Measurements from ENCODE around the gene VSX2. TPM values are rescaled to one million over a fixed set of nuclear protein-coding genes. Genes with fewer than 3 reads are reported as not detected.

VSX2 gene
- total RNA-seq, 1 experiment from 2014 or later: not detected

GRCh38 chr14:74223016-74223415, 16.2 kb upstream of the VSX2 start:
- no peak for DNase-seq
- CTCF ChIA-PET: no interaction called here
- BruUV-seq (replicated peaks): no TSS peak
- H2AFZ ChIP-seq (ENCODE audit: low read length): no peak overlapping the region
- no peak overlapping the region for H3K4me3 ChIP-seq (ENCODE audit: low read length)
- no peaks in the 10 kb centered on the region for H3K9me2 ChIP-seq (replicated peaks; ENCODE audit: low read length)
- H3K79me2 ChIP-seq (ENCODE audit: low read length): no peaks in the 10 kb centered on the region
- no peak overlapping the region for H3K4me2 ChIP-seq (ENCODE audit: low read length)
- H3F3A ChIP-seq (ENCODE audit: low read length, unreplicated experiment): no peaks in the 10 kb centered on the region
- POLR2A ChIA-PET (ENCODE audit: unreplicated experiment): no interaction called here
- no peak for TF ChIP-seq CTCF (conservative IDR thresholded peaks at IDR 0.05; ENCODE audit: low read depth, low read length)
- no peak for TF ChIP-seq EZH2 (IDR thresholded peaks at IDR 0.05; ENCODE audit: low read length, unreplicated experiment)
- TF ChIP-seq EZH2phosphoT487 (IDR thresholded peaks at IDR 0.05; ENCODE audit: borderline replicate concordance, low read length): no peak
- H3K27me3 ChIP-seq (ENCODE audit: low read length): peaks cover 8% of the 10 kb centered on the region; the same call in 1 of the 2 replicates
- no peaks in the 10 kb centered on the region for H3K36me3 ChIP-seq (ENCODE audit: low read depth, low read length)
- intact Hi-C loops (cut with micrococcal nuclease): no loop called here
- H3K9me3 ChIP-seq (ENCODE audit: low read length): no peaks in the 10 kb centered on the region
- ATAC-seq: no peak
- H4K20me1 ChIP-seq (ENCODE audit: low read length): no peaks in the 10 kb centered on the region
- H3K9ac ChIP-seq (ENCODE audit: low read length): no peak overlapping the region
- H3K4me1 ChIP-seq (ENCODE audit: insufficient read depth, low read length): peaks cover under 1% of the 10 kb centered on the region; the same call in 1 of the 2 replicates
- no peak overlapping the region for H3K27ac ChIP-seq (ENCODE audit: low read length)

- ChIA-PET CTCF (no interaction called here), POLR2A (ENCODE audit: unreplicated experiment) (no interaction called here)
- Histone ChIP-seq H3K9me2 (replicated peaks; ENCODE audit: low read length) (no peaks in the 10 kb centered on the region), H2AFZ (ENCODE audit: low read length) (no peak overlapping the region), H3K9me3 (ENCODE audit: low read length) (no peaks in the 10 kb centered on the region), H3K27ac (ENCODE audit: low read length) (no peak overlapping the region), H3F3A (ENCODE audit: low read length, unreplicated experiment) (no peaks in the 10 kb centered on the region), H3K79me2 (ENCODE audit: low read length) (no peaks in the 10 kb centered on the region), H3K4me1 (ENCODE audit: insufficient read depth, low read length) (no peaks in the 10 kb centered on the region), H4K20me1 (ENCODE audit: low read length) (no peaks in the 10 kb centered on the region), H3K4me2 (ENCODE audit: low read length) (no peak overlapping the region), H3K4me3 (ENCODE audit: low read length) (no peak overlapping the region), H3K36me3 (ENCODE audit: low read depth, low read length) (no peaks in the 10 kb centered on the region), H3K9ac (ENCODE audit: low read length) (no peak overlapping the region), H3K27me3 (ENCODE audit: low read length) (peaks cover 51% of the 10 kb centered on the region)
- TF ChIP-seq EZH2phosphoT487 (IDR thresholded peaks at IDR 0.05; ENCODE audit: borderline replicate concordance, low read length) (no peak), CTCF (conservative IDR thresholded peaks at IDR 0.05; ENCODE audit: low read depth, low read length) (no peak), EZH2 (IDR thresholded peaks at IDR 0.05; ENCODE audit: low read length, unreplicated experiment) (no peak)
- ATAC-seq (no peak), DNase-seq (no peak)
- BruUV-seq (replicated peaks): no TSS peak
- intact Hi-C loops (cut with micrococcal nuclease): no loop called here
Observed at GRCh38 chr14:74231784-74232183, 7.5 kb upstream of the VSX2 start.

GRCh38 chr14:74235017-74235416, 4.2 kb upstream of the VSX2 start:
- Histone ChIP-seq H3K27me3 (ENCODE audit: low read length) (peaks cover 24% of the 10 kb centered on the region), H3K36me3 (ENCODE audit: low read depth, low read length) (no peaks in the 10 kb centered on the region), H4K20me1 (ENCODE audit: low read length) (no peaks in the 10 kb centered on the region), H3K27ac (ENCODE audit: low read length) (no peak overlapping the region), H3F3A (ENCODE audit: low read length, unreplicated experiment) (no peaks in the 10 kb centered on the region), H3K9ac (ENCODE audit: low read length) (no peak overlapping the region), H3K79me2 (ENCODE audit: low read length) (no peaks in the 10 kb centered on the region), H3K4me1 (ENCODE audit: insufficient read depth, low read length) (no peaks in the 10 kb centered on the region), H3K4me3 (ENCODE audit: low read length) (no peak overlapping the region), H3K9me2 (replicated peaks; ENCODE audit: low read length) (no peaks in the 10 kb centered on the region), H2AFZ (ENCODE audit: low read length) (no peak overlapping the region), H3K4me2 (ENCODE audit: low read length) (no peak overlapping the region), H3K9me3 (ENCODE audit: low read length) (no peaks in the 10 kb centered on the region)
- no peak for ATAC-seq
- DNase-seq: no peak
- no peak for TF ChIP-seq EZH2phosphoT487 (IDR thresholded peaks at IDR 0.05; ENCODE audit: borderline replicate concordance, low read length)
- no peak for TF ChIP-seq EZH2 (IDR thresholded peaks at IDR 0.05; ENCODE audit: low read length, unreplicated experiment)
- TF ChIP-seq CTCF (conservative IDR thresholded peaks at IDR 0.05; ENCODE audit: low read depth, low read length): no peak
- CTCF ChIA-PET: no interaction called here
- BruUV-seq (replicated peaks): no TSS peak
- intact Hi-C loops (cut with micrococcal nuclease): no loop called here
- POLR2A ChIA-PET (ENCODE audit: unreplicated experiment): no interaction called here

Measured in PC-3 (cell line).